Measurements from ENCODE around the gene PHACTR3. TPM values are rescaled to one million over a fixed set of nuclear protein-coding genes. Genes with fewer than 3 reads are reported as not detected.
A peak's percentile ranks its signal among the peaks of the same experiment; 100 is the strongest.

PHACTR3 gene
- total RNA-seq, 1 donor from 2014 or later: not detected

DNA sequence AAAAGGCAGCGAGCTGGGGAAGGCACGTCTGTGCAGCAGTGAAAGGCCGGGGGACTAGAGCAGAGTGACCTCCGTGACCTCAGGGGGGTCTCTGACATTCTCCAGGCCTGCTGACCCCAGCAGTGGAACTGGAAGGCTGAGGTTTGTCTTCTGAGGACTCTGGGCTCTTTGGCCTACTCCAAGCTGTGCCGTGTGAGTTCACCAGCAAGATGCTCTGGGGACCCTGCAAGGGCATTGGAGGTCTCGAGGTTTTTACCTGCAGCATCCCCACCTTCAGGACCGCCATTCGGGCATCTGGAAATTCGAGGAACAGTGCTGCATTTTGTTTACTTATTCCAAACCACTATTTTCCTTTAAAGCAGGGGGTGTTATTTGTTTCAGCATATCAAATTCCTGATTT, 140.9 kb downstream of the PHACTR3 start:
- Mint-ChIP-seq H3K36me3 (ENCODE audit: low read depth) (no peaks in the 10 kb centered on the region), H3K4me1 (ENCODE audit: low read depth) (no peaks in the 10 kb centered on the region), H3K27ac (ENCODE audit: unreplicated experiment) (no peak overlapping the region), H3K27me3 (ENCODE audit: low read depth) (peaks cover 19% of the 10 kb centered on the region), H3K9me3 (ENCODE audit: low read depth) (no peaks in the 10 kb centered on the region), H3K4me3 (ENCODE audit: unreplicated experiment) (no peak overlapping the region)
- TF ChIP-seq, protein P1, sequence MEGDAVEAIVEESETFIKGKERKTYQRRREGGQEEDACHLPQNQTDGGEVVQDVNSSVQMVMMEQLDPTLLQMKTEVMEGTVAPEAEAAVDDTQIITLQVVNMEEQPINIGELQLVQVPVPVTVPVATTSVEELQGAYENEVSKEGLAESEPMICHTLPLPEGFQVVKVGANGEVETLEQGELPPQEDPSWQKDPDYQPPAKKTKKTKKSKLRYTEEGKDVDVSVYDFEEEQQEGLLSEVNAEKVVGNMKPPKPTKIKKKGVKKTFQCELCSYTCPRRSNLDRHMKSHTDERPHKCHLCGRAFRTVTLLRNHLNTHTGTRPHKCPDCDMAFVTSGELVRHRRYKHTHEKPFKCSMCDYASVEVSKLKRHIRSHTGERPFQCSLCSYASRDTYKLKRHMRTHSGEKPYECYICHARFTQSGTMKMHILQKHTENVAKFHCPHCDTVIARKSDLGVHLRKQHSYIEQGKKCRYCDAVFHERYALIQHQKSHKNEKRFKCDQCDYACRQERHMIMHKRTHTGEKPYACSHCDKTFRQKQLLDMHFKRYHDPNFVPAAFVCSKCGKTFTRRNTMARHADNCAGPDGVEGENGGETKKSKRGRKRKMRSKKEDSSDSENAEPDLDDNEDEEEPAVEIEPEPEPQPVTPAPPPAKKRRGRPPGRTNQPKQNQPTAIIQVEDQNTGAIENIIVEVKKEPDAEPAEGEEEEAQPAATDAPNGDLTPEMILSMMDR (IDR thresholded peaks at IDR 0.05): no peak
- no peak for DNase-seq (ENCODE audit: low spot score)

DNA sequence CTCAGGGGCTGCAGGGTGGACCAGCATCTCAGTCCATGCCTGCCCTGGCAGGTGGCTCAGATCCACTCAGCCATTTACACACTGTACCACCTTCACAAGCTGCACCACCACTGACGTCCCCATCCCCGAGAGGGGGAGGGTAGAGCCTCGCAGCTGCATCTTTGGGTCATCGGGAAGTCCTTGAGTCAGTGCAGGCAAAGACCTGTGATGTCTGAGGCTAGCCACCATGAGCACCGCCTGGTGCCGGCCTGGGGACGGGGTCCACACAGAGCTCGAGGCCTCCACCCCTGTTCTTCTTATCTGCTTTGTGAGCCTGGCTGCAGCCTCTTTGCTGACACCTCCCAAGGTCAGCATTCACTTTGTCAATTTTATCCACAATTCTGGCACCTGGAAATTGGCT, 141.4 kb downstream of the PHACTR3 start:
- no peaks in the 10 kb centered on the region for H3K4me1 Mint-ChIP-seq (ENCODE audit: low read depth)
- TF ChIP-seq, protein P1 (IDR thresholded peaks at IDR 0.05): no peak
- no peaks in the 10 kb centered on the region for H3K9me3 Mint-ChIP-seq (ENCODE audit: low read depth)

DNA sequence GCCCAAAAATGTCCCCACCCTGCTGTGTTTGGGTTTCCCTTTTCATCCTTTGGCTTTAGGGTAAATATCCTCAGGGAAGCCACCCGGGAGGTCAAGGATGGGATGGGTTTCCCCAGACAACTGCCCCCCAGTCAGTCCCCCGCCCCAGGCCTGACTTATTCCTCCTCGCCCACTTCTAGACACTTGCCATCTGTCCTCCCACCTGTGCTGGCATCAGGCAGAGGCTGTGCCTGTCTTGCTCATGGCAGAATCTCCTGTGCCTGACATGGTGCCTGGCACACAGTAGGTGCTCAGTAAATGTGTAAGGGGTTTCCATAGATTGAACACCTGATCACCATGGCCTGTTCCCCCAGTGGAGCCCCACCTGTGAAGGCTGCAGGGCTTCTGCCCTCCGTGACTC, 141.8 kb downstream of the PHACTR3 start:
- no peak for DNase-seq (ENCODE audit: low spot score)
- TF ChIP-seq, protein P1 (IDR thresholded peaks at IDR 0.05): no peak
- Mint-ChIP-seq H3K27me3 (ENCODE audit: low read depth) (peaks cover 26% of the 10 kb centered on the region), H3K27ac (ENCODE audit: unreplicated experiment) (no peak overlapping the region), H3K4me3 (ENCODE audit: unreplicated experiment) (no peak overlapping the region), H3K9me3 (ENCODE audit: low read depth) (no peaks in the 10 kb centered on the region), H3K4me1 (ENCODE audit: low read depth) (no peaks in the 10 kb centered on the region), H3K36me3 (ENCODE audit: low read depth) (no peaks in the 10 kb centered on the region)

More for the DNA sequence above, 141.4 kb downstream of the PHACTR3 start:
- H3K27me3 Mint-ChIP-seq (ENCODE audit: low read depth): peaks cover 22% of the 10 kb centered on the region
- H3K4me3 Mint-ChIP-seq (ENCODE audit: unreplicated experiment): no peak overlapping the region
- H3K27ac Mint-ChIP-seq (ENCODE audit: unreplicated experiment): no peak overlapping the region
- no peaks in the 10 kb centered on the region for H3K36me3 Mint-ChIP-seq (ENCODE audit: low read depth)
- DNase-seq (ENCODE audit: low spot score): no peak

DNA sequence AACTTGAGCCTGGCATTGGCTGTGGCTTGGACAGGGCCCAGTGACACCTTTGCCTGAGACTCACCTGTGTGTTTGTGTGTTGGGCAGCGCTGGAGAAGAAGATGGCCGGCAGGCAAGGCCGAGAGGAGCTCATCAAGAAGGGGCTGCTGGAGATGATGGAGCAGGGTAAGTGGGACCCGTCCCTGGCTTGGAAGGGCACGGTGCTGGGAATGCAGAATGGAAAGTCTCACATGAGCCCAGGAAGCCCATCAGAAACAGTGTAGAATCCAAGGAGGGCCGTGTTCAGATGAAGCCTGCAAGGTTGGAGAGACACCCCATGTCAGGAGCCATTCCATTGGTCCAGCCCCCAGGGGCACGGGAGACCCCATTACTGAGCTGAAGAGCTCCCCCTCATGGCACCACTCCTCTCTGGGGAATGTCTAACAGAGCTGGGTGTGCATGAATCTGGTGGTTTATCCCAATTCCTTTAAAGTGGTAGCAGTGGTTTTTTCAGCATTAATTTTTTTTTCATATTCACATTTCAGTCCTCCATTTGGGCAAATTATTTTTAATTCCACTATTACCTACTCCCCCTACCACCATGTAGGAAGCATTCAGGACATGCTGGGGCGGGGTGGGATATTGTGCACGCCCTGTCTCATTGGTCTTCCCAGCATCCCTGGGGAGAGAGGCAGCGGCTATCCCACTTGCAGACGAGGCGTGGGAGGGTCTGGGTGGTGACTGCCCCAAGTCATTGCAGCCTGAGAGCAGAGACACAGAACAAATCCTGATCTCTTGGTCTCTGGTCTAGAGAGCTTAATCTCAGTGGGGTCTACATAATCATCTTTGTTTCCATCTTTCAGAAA, 143.6 kb downstream of the PHACTR3 start:
- no peaks in the 10 kb centered on the region for H3K9me3 Mint-ChIP-seq (ENCODE audit: low read depth)
- peak; percentile 68 for DNase-seq (ENCODE audit: low spot score)

DNA sequence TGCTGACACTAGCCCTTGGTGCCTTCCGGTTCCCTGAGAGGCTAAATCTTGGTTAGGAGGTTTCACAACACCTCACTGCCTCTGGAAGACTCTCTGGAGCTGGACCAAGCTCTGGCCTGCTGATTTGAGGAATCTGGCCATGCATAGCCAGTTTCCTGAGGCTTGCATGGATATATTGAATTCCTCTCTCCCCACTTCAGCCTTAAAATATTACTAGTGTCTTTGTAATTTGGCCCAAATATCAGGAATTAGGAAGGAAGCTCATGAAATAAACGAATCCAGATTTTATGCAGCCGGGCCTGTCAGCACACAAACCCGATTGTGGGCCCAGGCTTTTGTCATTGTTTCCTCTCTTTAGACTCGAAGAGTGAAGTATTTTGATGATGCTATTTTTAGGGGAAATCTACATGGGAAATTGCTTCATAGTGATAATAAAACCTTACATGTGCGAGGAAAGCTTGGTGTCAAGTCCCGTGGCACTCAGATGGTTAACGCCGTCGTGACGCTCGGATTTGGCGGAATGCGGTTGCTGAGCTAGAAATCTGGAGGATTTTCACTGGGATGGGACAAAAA, 144.4 kb downstream of the PHACTR3 start:
- Mint-ChIP-seq H3K27ac (ENCODE audit: unreplicated experiment) (no peak overlapping the region), H3K9me3 (ENCODE audit: low read depth) (no peaks in the 10 kb centered on the region), H3K4me1 (ENCODE audit: low read depth) (peaks cover 3% of the 10 kb centered on the region), H3K4me3 (ENCODE audit: unreplicated experiment) (no peak overlapping the region), H3K27me3 (ENCODE audit: low read depth) (peaks cover 39% of the 10 kb centered on the region), H3K36me3 (ENCODE audit: low read depth) (no peaks in the 10 kb centered on the region)
- peak; percentile 26 for DNase-seq (ENCODE audit: low spot score)
- TF ChIP-seq, protein P1 (IDR thresholded peaks at IDR 0.05): no peak

More for the DNA sequence above, 143.6 kb downstream of the PHACTR3 start:
- TF ChIP-seq, protein P1 (IDR thresholded peaks at IDR 0.05): no peak
- no peak overlapping the region for H3K27ac Mint-ChIP-seq (ENCODE audit: unreplicated experiment)
- H3K4me3 Mint-ChIP-seq (ENCODE audit: unreplicated experiment): no peak overlapping the region
- no peaks in the 10 kb centered on the region for H3K36me3 Mint-ChIP-seq (ENCODE audit: low read depth)
- H3K27me3 Mint-ChIP-seq (ENCODE audit: low read depth): peaks cover 34% of the 10 kb centered on the region
- no peaks in the 10 kb centered on the region for H3K4me1 Mint-ChIP-seq (ENCODE audit: low read depth)
